Activated naive CD8-positive, alpha-beta T cell treated with anti-CD3 and anti-CD28 coated beads, Interleukin-2, amount 50 U/mL, for 24 hours (primary cell): ENCODE results near the gene NAALADL1.

Experiments
- ATAC-seq: fragments of 150-1000 bp; cut with Tn5 transposase; one replicate; pipeline ENCODE4 v1.10.0; 2021
- DNase-seq: peaks from one replicate; pipeline ENCODE4 v3.0.0; 2021
- H3K27ac Mint-ChIP-seq: one replicate; pipeline ENCODE4 v1.8.0; 2021; ENCODE audit warnings: mild to moderate bottlenecking, mixed read lengths
- H3K27me3 Mint-ChIP-seq: one replicate; pipeline ENCODE4 v1.8.0; 2021; ENCODE audit warnings: mixed read lengths
- H3K36me3 Mint-ChIP-seq: one replicate; pipeline ENCODE4 v1.8.0; 2021; ENCODE audit warnings: low read depth, mixed read lengths
- H3K4me1 Mint-ChIP-seq: one replicate; pipeline ENCODE4 v1.8.0; 2021; ENCODE audit warnings: mixed read lengths
- H3K4me3 Mint-ChIP-seq: one replicate; pipeline ENCODE4 v1.8.0; 2021; ENCODE audit warnings: mild to moderate bottlenecking, moderate library complexity, mixed read lengths
- H3K9me3 Mint-ChIP-seq: one replicate; pipeline ENCODE4 v1.8.0; 2021; ENCODE audit warnings: mixed read lengths

Gene NAALADL1

GRCh38 chr11:65066315-65066714, 8.0 kb upstream of the NAALADL1 start:
- Mint-ChIP-seq H3K4me1 (no peaks in the 10 kb centered on the region), H3K4me3 (no peak overlapping the region), H3K27me3 (no peaks in the 10 kb centered on the region), H3K27ac (no peak overlapping the region), H3K36me3 (no peaks in the 10 kb centered on the region), H3K9me3 (no peaks in the 10 kb centered on the region)
- no peak for ATAC-seq
- DNase-seq = no peak

DNA sequence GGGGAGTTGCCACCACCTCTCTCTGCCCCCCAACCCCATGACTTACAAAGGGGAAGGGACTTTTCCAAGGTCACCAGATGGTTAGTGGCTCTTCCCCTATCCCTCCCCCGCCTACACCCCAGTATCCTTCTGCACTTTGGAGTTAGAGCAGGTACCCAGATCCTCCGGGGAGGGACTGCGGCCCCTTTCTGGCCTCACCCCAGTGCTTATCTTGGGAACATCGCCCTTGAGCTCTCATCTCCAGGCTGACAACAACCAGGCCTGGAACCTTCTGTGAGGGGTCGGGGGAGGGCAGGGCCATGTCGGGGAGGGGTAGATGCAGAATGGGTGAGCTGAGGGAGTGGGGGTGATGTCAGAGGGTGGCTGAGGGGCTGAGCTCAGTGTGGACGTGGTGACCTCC, 7.5 kb upstream of the NAALADL1 start:
- Mint-ChIP-seq H3K4me3 (no peak overlapping the region), H3K9me3 (no peaks in the 10 kb centered on the region), H3K4me1 (no peaks in the 10 kb centered on the region), H3K27me3 (no peaks in the 10 kb centered on the region), H3K27ac (no peak overlapping the region), H3K36me3 (no peaks in the 10 kb centered on the region)
- DNase-seq (no peak), ATAC-seq (no peak)

DNA sequence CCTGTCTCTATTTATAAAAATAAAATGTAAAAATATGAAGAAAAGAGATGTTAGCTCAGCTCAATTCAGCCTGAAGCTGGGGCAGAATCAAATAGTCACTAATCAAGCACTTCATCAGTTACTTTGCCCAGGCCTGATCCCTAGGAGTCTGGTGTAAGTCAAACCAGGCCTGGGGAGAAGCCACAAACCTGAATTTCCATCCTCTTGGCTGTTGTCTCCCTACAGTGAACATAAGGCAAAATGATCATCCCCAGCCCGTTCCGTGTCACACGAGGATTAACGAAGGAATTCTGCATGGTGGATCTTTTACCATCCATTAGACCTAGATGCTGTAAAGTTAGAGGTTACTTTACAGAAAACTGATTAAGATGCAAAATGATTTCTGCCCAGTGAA, 6.5 kb upstream of the NAALADL1 start:
- Mint-ChIP-seq H3K4me1 (no peaks in the 10 kb centered on the region), H3K27me3 (no peaks in the 10 kb centered on the region)

DNA sequence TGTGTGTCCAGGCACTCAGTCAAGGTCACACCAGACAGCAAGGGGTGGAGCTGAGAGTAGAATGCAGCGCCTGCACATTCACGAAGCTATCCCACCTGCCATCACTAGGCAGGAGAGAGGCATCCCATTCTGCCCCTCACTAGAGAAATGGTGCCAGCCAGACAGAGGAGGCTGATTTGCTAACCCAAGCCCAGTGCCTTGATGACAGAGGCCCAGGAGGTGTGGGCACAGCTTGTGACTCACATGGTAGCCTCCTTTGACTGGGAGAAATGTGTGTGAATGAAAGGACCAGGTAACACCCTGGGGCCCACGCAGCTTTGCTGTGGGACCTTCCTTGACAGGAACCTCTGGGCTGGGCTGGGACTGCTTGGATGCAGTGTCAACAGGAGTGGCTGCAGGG, 5.2 kb upstream of the NAALADL1 start:
- DNase-seq (no peak), ATAC-seq (no peak)
- no peak overlapping the region for H3K27ac Mint-ChIP-seq

More for the DNA sequence above, 6.5 kb upstream of the NAALADL1 start:
- no peak overlapping the region for H3K27ac Mint-ChIP-seq
- H3K36me3 Mint-ChIP-seq = no peaks in the 10 kb centered on the region
- DNase-seq (no peak), ATAC-seq (no peak)
- H3K4me3 Mint-ChIP-seq = no peak overlapping the region
- no peaks in the 10 kb centered on the region for H3K9me3 Mint-ChIP-seq

DNA sequence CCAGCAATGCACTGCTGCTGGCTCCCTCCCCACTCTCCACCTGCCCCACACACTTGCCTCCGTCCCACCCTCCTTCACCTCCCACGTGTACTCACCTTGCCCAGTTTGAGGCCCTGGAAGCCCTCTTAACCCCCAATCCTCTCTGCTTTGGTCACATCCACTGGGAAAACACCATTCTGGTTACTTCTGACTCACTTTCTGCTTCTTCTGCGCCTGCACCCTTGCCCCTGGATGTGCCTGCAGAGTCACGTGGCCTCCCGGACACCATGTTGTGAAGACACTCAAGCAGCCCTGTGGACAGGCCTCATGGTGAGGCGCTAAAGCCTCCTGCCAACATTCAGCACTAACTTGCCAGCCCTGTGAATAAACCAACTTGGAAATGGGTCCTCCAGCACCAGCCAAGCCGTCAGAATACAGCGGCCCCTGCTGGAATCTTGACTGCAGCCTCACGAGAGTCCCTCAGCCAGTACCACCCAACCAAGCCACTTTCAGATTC, 2.6 kb upstream of the NAALADL1 start:
- no peak overlapping the region for H3K27ac Mint-ChIP-seq
- no peak overlapping the region for H3K4me3 Mint-ChIP-seq
- no peak for ATAC-seq

More for the DNA sequence above, 5.2 kb upstream of the NAALADL1 start:
- H3K27me3 Mint-ChIP-seq = no peaks in the 10 kb centered on the region
- H3K9me3 Mint-ChIP-seq = no peaks in the 10 kb centered on the region
- no peaks in the 10 kb centered on the region for H3K4me1 Mint-ChIP-seq
- H3K36me3 Mint-ChIP-seq = no peaks in the 10 kb centered on the region
- H3K4me3 Mint-ChIP-seq = no peak overlapping the region

DNA sequence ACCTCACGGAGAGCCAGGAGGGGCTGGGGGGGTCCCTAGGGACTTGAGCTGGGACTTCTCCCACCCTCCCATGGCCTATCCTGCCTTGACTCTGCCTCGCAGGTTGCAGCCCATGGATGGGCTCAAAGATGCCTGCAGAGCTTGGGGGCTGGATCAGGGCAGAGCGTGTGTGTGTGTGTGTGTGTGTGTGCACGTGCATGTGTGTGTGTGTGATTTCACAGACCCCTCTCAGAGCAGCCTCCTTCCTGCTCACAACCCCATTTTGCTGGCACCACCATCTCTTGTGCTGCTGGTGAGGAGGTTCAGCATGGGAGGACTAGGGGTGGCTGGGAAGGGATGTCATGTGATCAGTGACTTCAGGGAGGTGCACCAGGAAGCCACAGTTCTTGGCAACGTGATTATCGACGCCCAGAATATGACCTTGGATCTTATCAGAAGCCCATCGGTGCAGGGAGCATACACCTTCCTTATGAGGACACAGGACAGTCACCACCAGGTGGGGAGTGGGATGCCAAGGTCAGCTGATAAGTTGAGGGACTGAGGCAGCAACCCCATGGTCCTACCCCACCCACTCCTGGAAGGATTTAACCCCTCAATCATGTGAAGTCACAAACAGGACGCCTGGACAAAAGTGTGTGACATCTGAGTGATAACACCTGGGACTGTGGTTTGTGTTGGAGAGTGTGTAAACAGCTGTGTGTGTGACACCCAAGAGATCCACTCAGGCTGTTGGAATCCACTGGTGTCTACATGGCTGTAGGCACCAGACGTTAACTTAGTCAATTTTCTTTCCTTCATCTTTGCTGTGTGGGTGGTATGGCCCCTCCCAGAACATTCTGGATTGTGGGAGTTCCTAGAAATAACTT, 1.8 kb upstream of the NAALADL1 start:
- Mint-ChIP-seq H3K27me3 (no peaks in the 10 kb centered on the region), H3K4me3 (no peak overlapping the region), H3K4me1 (no peaks in the 10 kb centered on the region), H3K9me3 (no peaks in the 10 kb centered on the region), H3K36me3 (no peaks in the 10 kb centered on the region), H3K27ac (no peak overlapping the region)
- DNase-seq (no peak), ATAC-seq (no peak)

More for the DNA sequence above, 2.6 kb upstream of the NAALADL1 start:
- Mint-ChIP-seq H3K36me3 (no peaks in the 10 kb centered on the region), H3K27me3 (no peaks in the 10 kb centered on the region), H3K4me1 (no peaks in the 10 kb centered on the region), H3K9me3 (no peaks in the 10 kb centered on the region)
- DNase-seq = no peak

DNA sequence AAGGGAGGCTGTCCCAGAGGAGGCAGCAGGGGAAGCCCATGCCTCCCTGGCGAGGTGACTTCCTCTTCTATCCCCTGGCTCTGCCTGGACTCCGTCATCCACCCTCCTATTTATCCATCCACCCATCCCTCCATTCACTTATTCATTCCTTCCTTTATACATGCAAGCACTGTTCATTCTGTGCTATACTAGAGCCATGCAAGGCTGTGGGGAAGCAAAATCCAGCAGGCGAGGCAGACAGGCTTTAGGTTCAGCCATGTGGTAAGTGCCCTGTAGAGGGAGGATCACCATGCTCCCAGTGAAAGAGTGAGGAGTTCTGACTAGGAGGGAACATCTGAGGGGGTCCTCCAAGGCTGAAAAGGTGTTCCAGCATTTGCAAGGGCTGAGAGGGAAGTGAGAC, 1.2 kb upstream of the NAALADL1 start:
- ATAC-seq = no peak
- Mint-ChIP-seq H3K4me3 (no peak overlapping the region), H3K27me3 (no peaks in the 10 kb centered on the region), H3K9me3 (no peaks in the 10 kb centered on the region), H3K36me3 (no peaks in the 10 kb centered on the region), H3K4me1 (no peaks in the 10 kb centered on the region), H3K27ac (no peak overlapping the region)
- DNase-seq = no peak

GRCh38 chr11:65058012-65058411, 341 bp downstream of the NAALADL1 start:
- no peak for ATAC-seq
- peaks cover 10% of the 10 kb centered on the region for H3K4me1 Mint-ChIP-seq

DNA sequence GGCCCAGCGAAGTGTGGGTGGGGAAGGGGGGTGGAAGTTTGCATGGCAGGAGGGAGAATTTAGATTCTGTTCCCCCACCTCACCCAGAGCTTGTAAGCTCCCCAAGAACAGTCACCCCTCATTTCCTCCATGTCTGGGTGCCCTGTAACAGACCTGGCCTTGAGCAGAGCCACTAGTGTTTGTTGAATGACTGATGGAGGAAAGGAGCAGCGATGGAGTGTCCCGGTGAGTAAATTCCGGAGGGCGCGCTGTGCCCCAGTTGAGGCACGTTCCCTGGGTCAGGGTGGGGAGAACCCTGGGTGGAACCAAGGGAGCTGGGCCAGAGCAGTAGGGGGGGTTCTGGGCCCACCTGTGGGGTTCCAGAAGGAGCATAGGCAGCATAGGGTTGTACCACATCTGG, 827 bp downstream of the NAALADL1 start:
- Mint-ChIP-seq H3K9me3 (no peaks in the 10 kb centered on the region), H3K36me3 (no peaks in the 10 kb centered on the region), H3K27ac (no peak overlapping the region), H3K27me3 (no peaks in the 10 kb centered on the region), H3K4me3 (no peak overlapping the region), H3K4me1 (peaks cover 10% of the 10 kb centered on the region)
- DNase-seq (no peak), ATAC-seq (no peak)

More at GRCh38 chr11:65058012-65058411, 341 bp downstream of the NAALADL1 start:
- Mint-ChIP-seq H3K27ac (no peak overlapping the region), H3K27me3 (no peaks in the 10 kb centered on the region), H3K9me3 (no peaks in the 10 kb centered on the region), H3K4me3 (no peak overlapping the region), H3K36me3 (no peaks in the 10 kb centered on the region)
- DNase-seq = no peak

GRCh38 chr11:65056999-65057398, 1.4 kb downstream of the NAALADL1 start:
- no peaks in the 10 kb centered on the region for H3K27me3 Mint-ChIP-seq
- no peak overlapping the region for H3K4me3 Mint-ChIP-seq
- ATAC-seq = no peak
- peaks cover 10% of the 10 kb centered on the region for H3K4me1 Mint-ChIP-seq
- no peaks in the 10 kb centered on the region for H3K9me3 Mint-ChIP-seq
- DNase-seq = no peak
- no peak overlapping the region for H3K27ac Mint-ChIP-seq
- no peaks in the 10 kb centered on the region for H3K36me3 Mint-ChIP-seq

- Mint-ChIP-seq H3K4me3 (no peak overlapping the region), H3K27ac (no peak overlapping the region)
Observed at GRCh38 chr11:65055538-65055937, 2.8 kb downstream of the NAALADL1 start.

DNA sequence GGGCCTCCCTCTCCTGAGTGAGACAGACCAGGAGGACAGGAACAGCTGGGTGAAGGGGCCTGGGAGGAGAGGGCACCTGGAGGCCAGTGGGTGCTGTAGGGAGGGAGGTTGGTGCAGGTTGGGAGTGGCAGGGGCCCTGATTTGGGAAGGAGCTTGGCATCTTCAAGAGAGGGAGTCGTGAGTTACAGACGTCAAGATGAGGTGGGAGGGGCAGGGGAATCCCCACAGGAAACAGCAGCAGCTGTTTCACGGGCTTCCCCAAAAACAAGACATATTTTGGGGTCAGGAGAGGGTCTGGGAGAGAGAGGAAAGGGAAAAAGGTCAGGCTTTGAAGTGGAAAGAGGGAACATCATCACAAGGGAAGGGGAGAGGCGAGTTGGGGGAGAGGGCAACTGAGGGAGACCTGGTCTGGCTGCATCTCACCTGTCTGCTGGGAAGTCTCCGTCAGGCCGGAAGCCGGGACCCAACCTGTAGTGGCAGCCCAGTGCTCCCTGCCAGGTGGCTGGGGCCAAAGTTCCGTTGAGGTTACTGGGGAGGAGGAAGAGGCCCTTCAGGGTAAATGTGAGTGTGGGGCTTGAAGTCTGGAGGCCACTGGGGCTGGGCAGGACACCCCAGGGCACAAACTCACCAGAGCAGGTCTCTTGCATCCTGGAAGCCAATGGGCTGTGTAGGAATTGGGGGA, 4.4 kb downstream of the NAALADL1 start:
- Mint-ChIP-seq H3K27me3 (no peaks in the 10 kb centered on the region), H3K27ac (peak overlapping the region; percentile 0), H3K4me3 (no peak overlapping the region), H3K36me3 (no peaks in the 10 kb centered on the region), H3K4me1 (peaks cover 10% of the 10 kb centered on the region), H3K9me3 (no peaks in the 10 kb centered on the region)
- DNase-seq (no peak), ATAC-seq (no peak)

More at GRCh38 chr11:65055538-65055937, 2.8 kb downstream of the NAALADL1 start:
- no peak for ATAC-seq
- H3K27me3 Mint-ChIP-seq = no peaks in the 10 kb centered on the region
- peaks cover 10% of the 10 kb centered on the region for H3K4me1 Mint-ChIP-seq
- H3K36me3 Mint-ChIP-seq = no peaks in the 10 kb centered on the region
- no peaks in the 10 kb centered on the region for H3K9me3 Mint-ChIP-seq
- no peak for DNase-seq

DNA sequence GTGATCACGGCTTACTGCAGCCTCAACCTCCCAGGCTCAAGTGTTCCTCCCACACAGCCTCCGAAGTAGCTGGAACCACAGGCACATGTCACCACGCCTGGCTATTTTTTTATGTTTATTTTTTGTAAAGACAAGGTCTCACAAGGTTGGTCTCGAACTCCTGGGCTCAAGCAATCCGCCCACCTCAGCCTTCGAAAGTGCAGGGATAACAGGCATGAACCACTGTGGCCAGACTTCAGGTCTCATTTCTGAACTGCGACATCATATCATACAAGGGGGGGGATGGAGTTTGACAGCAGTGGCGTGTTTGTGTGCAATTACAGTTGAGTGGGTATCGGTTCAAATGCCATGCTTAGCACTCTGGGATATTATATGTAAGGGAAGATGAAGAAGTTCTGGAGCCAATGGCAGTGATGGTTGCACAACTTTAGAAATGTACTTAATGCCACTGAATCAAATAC, 6.9 kb downstream of the NAALADL1 start:
- peaks cover 29% of the 10 kb centered on the region for H3K4me1 Mint-ChIP-seq
- H3K4me3 Mint-ChIP-seq = no peak overlapping the region
- DNase-seq (no peak), ATAC-seq (no peak)
- H3K27ac Mint-ChIP-seq = no peak overlapping the region
- H3K36me3 Mint-ChIP-seq = no peaks in the 10 kb centered on the region
- peaks cover 2% of the 10 kb centered on the region for H3K27me3 Mint-ChIP-seq
- no peaks in the 10 kb centered on the region for H3K9me3 Mint-ChIP-seq

DNA sequence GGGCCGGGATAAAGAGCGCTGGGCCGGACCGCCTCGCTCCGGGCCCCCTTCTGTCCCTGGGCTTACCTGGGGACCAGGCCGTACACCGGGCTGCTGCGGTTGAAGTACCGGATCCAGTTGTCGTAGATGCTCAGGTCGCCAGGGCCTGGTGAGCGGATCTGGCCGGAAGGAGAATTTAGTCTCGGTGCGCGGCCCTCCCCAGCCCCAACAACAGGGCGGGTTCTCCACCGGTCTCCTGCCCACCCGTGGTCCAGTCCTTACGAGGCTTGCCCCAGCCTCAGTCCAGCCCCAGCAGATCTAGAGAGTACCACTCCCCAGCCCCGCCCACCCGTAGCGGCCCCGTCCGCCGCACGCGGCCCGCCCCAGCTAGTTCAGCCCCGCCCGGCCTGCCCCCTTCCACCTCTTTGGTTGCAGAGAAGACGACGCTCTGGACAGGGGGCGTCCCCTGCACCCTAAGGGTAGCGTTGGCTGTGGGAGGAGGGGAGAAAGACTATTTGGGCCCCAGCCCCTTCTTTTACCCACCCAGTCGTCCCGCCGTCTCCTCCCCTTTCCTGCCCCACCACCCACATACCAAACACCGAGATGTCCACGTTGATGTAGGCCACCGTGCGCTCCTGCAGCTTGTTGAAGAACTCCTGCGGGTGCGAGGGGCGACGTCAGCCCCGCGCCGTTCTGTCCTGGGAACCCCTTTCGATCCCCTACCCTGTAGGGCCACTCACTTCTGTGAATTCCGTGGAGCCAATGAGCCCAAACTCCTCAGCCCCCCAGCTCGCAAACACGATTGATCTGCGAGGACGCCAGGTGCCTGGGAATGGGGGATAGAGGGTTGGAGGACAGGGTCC, 10.6 kb downstream of the NAALADL1 start:
- DNase-seq = peak; percentile 40
- H3K27ac Mint-ChIP-seq = peak overlapping the region; percentile 49
- ATAC-seq = peak; percentile 41
- peaks cover 24% of the 10 kb centered on the region for H3K4me1 Mint-ChIP-seq
- H3K4me3 Mint-ChIP-seq = peak overlapping the region; percentile 81
- H3K36me3 Mint-ChIP-seq = peaks cover 5% of the 10 kb centered on the region
- H3K27me3 Mint-ChIP-seq = peaks cover 2% of the 10 kb centered on the region
- H3K9me3 Mint-ChIP-seq = no peaks in the 10 kb centered on the region
